Upper lobe of left lung (tissue), 6 donors: ENCODE data around the gene ATG10. TPM values are rescaled to one million over a fixed set of nuclear protein-coding genes. Genes with fewer than 3 reads are reported as not detected.

Experiments used
- ATAC-seq, 2 donors: fragments of 200-7000 bp; cut with Tn5 transposase; one replicate each; pipeline ENCODE4 v1.9.1; 2022; ENCODE audit warnings: mild to moderate bottlenecking in 2 of 2, moderate library complexity in 2 of 2; ENCODE audit not compliant: low FRiP score in 2 of 2
- DNase-seq, 2 donors: peaks; one replicate each; pipeline ENCODE4 v3.0.0-alpha.2; 2019 to 2020
- H3K27ac ChIP-seq, 4 donors: fragments of 200-600 bp; sonication (generic); one replicate each; pipeline ENCODE4 v1.5.1; 2016 to 2019
- H3K27me3 ChIP-seq, 4 donors: fragments of 200-600 bp; sonication (generic); one replicate each; pipeline ENCODE4 v1.5.1; 2017 to 2019
- H3K36me3 ChIP-seq, 4 donors: fragments of 200-600 bp; sonication (generic); one replicate each; pipeline ENCODE4 v1.5.1; 2016 to 2019
- H3K4me1 ChIP-seq, 4 donors: fragments of 200-600 bp; sonication (generic); one replicate each; pipeline ENCODE4 v1.5.1; 2018 to 2019
- H3K4me3 ChIP-seq, 4 donors: fragments of 200-600 bp; sonication (generic); one replicate each; pipeline ENCODE4 v1.5.1; 2017 to 2019; ENCODE audit warnings: mild to moderate bottlenecking in 2 of 4, moderate library complexity in 1 of 4
- H3K9me3 ChIP-seq, 4 donors: fragments of 200-600 bp; sonication (generic); one replicate each; pipeline ENCODE4 v1.5.1; 2018 to 2019
- CTCF ChIP-seq, 6 experiments: fragments of 450-650 bp in 4 of 6; fragments of 200-600 bp in 2 of 6; sonication (generic) in 2 of 6; IDR thresholded peaks; one replicate each; pipeline ENCODE4 v1.5.1; 2016 to 2019; ENCODE audit warnings: antibody characterized with exemption in 6 of 6
- EP300 ChIP-seq, 4 donors: sonication (generic); formaldehyde crosslinking; IDR thresholded peaks; one replicate each; pipeline ENCODE4 v1.5.1; 2017; ENCODE audit warnings: antibody characterized with exemption in 4 of 4, control low read depth in 2 of 4
- POLR2A ChIP-seq, 4 donors: fragments of 450-650 bp; IDR thresholded peaks; one replicate each; pipeline ENCODE4 v1.5.1; 2016 to 2017; ENCODE audit warnings: antibody characterized with exemption in 4 of 4, mild to moderate bottlenecking in 2 of 4
- POLR2AphosphoS5 ChIP-seq, 2 donors: sonication (generic); formaldehyde crosslinking; IDR thresholded peaks; one replicate each; pipeline ENCODE4 v1.5.1; 2017; ENCODE audit warnings: antibody characterized with exemption in 2 of 2
- WGBS, 2 donors: methylation state at CpG; one replicate each; pipeline ENCODE4 v1.1.5; 2017 to 2018; 5-methylcytosine and 5-hydroxymethylcytosine counted together
- total RNA-seq, 6 donors: library from RNA; depleted of rRNA in 4 of 6; stranded (reverse); fragments of >200 nt in 4 of 6; gene quantifications; one replicate each; pipeline versions ENCODE4 v1.1.0 to v1.2.1, GENCODE V29; 2016 to 2021
- donor health status: DM: no; HTN: no; CAD: no; lungs with moderate emphysema.
- donor health status: DM: no; HTN: yes; CAD: no; lungs with severe emphysema.

Gene ATG10
- total RNA-seq, 6 donors from 2014 or later, result 1.00 to 9.4 (median 7.0) TPM

DNA sequence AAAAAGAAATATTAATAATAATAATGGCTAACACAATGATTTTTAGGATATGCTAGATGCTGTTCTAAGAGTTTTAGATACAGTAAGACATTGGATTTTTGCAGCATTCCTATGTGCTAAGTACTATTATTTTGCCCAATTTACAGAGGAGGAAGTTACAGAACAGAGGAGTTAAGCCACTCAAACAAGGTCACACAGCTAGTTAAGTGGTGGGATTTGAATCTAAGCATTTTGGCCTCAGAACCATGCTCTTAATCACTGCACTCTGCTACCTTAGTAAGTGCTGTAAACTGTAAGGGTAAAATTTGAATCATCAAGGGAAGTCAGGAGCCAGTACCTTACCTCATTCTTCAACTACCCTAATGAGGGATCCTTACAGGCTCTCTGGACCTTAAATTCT lies 280.9 kb downstream of the ATG10 start:
- Histone ChIP-seq H3K4me1 (no peaks in the 10 kb centered on the region), H3K27ac (no peak overlapping the region), H3K36me3 (no peaks in the 10 kb centered on the region), H3K27me3 (no peaks in the 10 kb centered on the region), H3K4me3 (no peak overlapping the region), H3K9me3 (no peaks in the 10 kb centered on the region)
- DNase-seq (no peak), ATAC-seq (no peak)
- no peak for TF ChIP-seq POLR2A (IDR thresholded peaks at IDR 0.05)
- no peak for TF ChIP-seq EP300 (IDR thresholded peaks at IDR 0.05)
- TF ChIP-seq POLR2AphosphoS5 (IDR thresholded peaks at IDR 0.05), result no peak
- no peak for TF ChIP-seq CTCF (IDR thresholded peaks at IDR 0.05)

DNA sequence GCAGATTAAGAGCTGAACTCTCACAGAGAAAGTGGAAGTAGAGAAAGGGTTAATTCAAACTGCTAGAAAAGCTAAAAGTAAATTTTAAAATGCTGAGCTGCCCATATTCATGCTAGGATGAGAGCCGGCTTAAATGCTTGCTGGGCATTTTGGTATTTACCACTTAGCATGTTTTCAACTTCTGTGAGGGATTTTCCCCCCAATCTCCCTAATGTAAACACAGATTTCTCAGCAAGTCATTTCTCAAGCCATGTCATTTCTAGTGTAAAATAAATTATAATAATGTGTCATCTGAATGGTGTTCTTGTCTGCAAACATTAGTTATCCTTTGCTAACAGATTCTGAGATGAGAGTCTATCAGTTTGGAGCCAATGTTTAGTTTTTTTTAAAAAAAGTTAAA lies 284.0 kb downstream of the ATG10 start:
- Histone ChIP-seq H3K27ac (no peak overlapping the region), H3K36me3 (no peaks in the 10 kb centered on the region), H3K4me1 (no peaks in the 10 kb centered on the region), H3K4me3 (no peak overlapping the region), H3K9me3 (no peaks in the 10 kb centered on the region), H3K27me3 (no peaks in the 10 kb centered on the region)
- no peak for DNase-seq
- WGBS, 2 donors, result 42 to 50% methylated on average over 1 of the region's 1 CpG
- TF ChIP-seq CTCF (IDR thresholded peaks at IDR 0.05), result no peak
- TF ChIP-seq POLR2AphosphoS5 (IDR thresholded peaks at IDR 0.05), result no peak
- no peak for TF ChIP-seq EP300 (IDR thresholded peaks at IDR 0.05)
- TF ChIP-seq POLR2A (IDR thresholded peaks at IDR 0.05), result no peak
- ATAC-seq, result no peak

DNA sequence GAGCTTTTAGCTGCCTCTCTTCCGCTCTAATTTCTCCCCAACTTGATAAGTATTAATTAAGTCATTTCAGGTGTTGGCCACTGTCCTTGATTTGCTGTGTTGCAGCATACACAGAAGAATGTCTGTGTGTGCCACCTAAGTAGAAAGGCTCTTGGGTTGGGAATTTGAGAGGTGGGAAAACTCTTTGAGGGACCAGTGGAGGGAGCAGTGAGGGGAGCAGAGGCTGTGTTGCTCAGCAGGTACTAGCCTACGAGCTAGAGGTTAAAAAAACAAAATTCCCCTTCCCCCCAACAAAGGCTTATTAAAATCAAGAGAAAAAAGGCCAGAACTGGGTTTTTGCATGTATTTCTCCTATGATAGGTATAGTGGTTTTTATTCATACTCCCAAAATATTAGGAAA lies 285.4 kb downstream of the ATG10 start:
- WGBS, 2 donors, result 85 to 97% methylated on average over 2 of the region's 2 CpGs
- no peaks in the 10 kb centered on the region for H3K36me3 ChIP-seq
- TF ChIP-seq EP300 (IDR thresholded peaks at IDR 0.05), result no peak
- TF ChIP-seq CTCF (IDR thresholded peaks at IDR 0.05), result no peak
- no peak for TF ChIP-seq POLR2A (IDR thresholded peaks at IDR 0.05)
- TF ChIP-seq POLR2AphosphoS5 (IDR thresholded peaks at IDR 0.05), result no peak
- H3K27ac ChIP-seq, result no peak overlapping the region
- H3K4me3 ChIP-seq, result no peak overlapping the region
- DNase-seq (no peak), ATAC-seq (no peak)
- no peaks in the 10 kb centered on the region for H3K9me3 ChIP-seq
- no peaks in the 10 kb centered on the region for H3K4me1 ChIP-seq
- H3K27me3 ChIP-seq, result no peaks in the 10 kb centered on the region

DNA sequence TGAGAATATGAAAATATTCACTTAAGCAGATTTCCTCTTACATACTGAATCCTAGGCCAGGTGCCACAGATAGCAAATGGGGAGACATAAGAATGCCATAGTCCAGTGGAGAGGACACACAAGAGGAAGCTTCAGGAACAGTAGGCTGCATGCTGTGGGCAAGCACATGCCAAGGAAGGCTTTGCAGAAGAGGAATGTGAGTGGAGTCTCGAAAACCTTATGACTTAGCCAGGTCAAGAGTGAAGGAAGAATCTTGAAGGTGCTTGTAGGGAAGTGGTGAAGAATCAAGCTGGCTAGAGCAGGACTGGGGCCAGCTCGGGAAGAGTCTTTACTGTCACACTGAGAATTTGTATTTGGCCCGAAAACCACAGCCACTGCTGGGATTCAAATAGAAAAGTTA lies 285.9 kb downstream of the ATG10 start:
- ATAC-seq (no peak), DNase-seq (no peak)
- Histone ChIP-seq H3K27me3 (no peaks in the 10 kb centered on the region), H3K4me3 (no peak overlapping the region), H3K27ac (no peak overlapping the region), H3K9me3 (no peaks in the 10 kb centered on the region), H3K36me3 (no peaks in the 10 kb centered on the region), H3K4me1 (no peaks in the 10 kb centered on the region)
- 72 to 88% methylated on average over 3 of the region's 3 CpGs for WGBS, 2 donors
- TF ChIP-seq POLR2AphosphoS5 (IDR thresholded peaks at IDR 0.05) (no peak), CTCF (IDR thresholded peaks at IDR 0.05) (no peak), EP300 (IDR thresholded peaks at IDR 0.05) (no peak), POLR2A (IDR thresholded peaks at IDR 0.05) (no peak)

- H3K4me1 ChIP-seq, result no peaks in the 10 kb centered on the region
- DNase-seq, result no peak
- WGBS, 2 donors, result 79 to 88% methylated on average over 3 of the region's 3 CpGs
Measured at GRCh38 chr5:82259172-82259800, 287.5 kb downstream of the ATG10 start.

More at GRCh38 chr5:82259172-82259800, 287.5 kb downstream of the ATG10 start:
- Histone ChIP-seq H3K36me3 (no peaks in the 10 kb centered on the region), H3K27me3 (no peaks in the 10 kb centered on the region), H3K27ac (no peak overlapping the region), H3K9me3 (no peaks in the 10 kb centered on the region), H3K4me3 (no peak overlapping the region)
- no peak for TF ChIP-seq POLR2AphosphoS5 (IDR thresholded peaks at IDR 0.05)
- TF ChIP-seq CTCF (IDR thresholded peaks at IDR 0.05), result peak in 1 of 6 experiments; percentile 8
- no peak for ATAC-seq
